ENCODE measurements around the gene KCTD11. TPM values are rescaled to one million over a fixed set of nuclear protein-coding genes. Genes with fewer than 3 reads are reported as not detected.

KCTD11 gene
- total and polyA plus RNA-seq, 2 experiments from 2014 or later = 14.0 to 15.9 TPM

DNA sequence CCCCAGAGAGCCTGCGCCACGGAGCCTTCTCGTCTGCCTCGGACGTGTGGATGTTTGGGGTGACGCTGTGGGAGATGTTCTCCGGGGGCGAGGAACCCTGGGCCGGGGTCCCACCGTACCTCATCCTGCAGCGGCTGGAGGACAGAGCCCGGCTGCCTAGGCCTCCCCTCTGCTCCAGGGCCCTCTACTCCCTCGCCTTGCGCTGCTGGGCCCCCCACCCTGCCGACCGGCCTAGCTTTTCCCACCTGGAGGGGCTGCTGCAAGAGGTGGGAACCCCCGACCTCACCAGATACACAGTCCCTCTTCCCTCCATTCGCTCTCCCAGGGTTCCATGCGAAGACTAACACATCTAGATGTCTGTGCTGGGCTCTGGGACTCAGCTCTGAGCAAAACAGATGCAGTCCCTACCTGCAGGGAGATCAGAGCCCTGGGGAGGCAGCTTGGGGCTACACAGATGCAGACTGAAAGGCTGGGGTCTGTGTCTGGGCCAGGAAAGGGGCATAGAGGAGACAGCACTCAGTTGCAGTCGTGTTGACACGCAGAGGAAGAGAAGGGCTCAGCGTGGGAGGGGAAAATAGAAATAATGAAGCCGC, 32.6 kb downstream of the KCTD11 start:
- H3K27me3 ChIP-seq = peaks cover 45% of the 10 kb centered on the region
- H3K27ac ChIP-seq = no peak overlapping the region
- TF ChIP-seq, protein P1, sequence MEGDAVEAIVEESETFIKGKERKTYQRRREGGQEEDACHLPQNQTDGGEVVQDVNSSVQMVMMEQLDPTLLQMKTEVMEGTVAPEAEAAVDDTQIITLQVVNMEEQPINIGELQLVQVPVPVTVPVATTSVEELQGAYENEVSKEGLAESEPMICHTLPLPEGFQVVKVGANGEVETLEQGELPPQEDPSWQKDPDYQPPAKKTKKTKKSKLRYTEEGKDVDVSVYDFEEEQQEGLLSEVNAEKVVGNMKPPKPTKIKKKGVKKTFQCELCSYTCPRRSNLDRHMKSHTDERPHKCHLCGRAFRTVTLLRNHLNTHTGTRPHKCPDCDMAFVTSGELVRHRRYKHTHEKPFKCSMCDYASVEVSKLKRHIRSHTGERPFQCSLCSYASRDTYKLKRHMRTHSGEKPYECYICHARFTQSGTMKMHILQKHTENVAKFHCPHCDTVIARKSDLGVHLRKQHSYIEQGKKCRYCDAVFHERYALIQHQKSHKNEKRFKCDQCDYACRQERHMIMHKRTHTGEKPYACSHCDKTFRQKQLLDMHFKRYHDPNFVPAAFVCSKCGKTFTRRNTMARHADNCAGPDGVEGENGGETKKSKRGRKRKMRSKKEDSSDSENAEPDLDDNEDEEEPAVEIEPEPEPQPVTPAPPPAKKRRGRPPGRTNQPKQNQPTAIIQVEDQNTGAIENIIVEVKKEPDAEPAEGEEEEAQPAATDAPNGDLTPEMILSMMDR (IDR thresholded peaks at IDR 0.05; ENCODE audit: low read depth, low read length) = no peak
- H3K9me3 ChIP-seq (ENCODE audit: low read depth) = no peaks in the 10 kb centered on the region
- H3K36me3 ChIP-seq = no peaks in the 10 kb centered on the region
- no peaks in the 10 kb centered on the region for H3K4me1 ChIP-seq (ENCODE audit: low read depth)
- no peak for DNase-seq (ENCODE audit: low read depth in 1 of 2, low spot score in 1 of 2)
- H3K4me3 ChIP-seq = peak overlapping the region; percentile 15

DNA sequence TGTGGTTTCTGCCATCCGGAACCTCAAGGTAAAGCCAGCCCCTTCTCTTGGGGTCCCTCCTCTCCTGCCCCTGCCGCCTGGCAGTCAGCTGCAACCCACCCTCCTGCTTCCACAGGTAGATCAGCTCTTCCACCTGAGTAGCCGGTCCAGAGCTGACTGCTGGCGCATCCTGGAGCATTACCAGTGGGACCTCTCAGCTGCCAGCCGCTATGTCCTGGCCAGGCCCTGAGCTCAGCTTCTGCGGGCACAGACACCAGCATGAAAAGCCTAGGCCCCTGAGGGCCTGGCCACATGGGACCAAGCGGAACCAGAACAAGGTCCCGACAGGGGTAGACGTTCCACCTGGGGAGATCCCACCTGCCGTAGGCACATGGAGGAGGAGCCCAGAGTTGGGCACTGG, 36.9 kb downstream of the KCTD11 start:
- no peaks in the 10 kb centered on the region for H3K36me3 ChIP-seq
- H3K27ac ChIP-seq = no peak overlapping the region
- TF ChIP-seq, protein P1 (IDR thresholded peaks at IDR 0.05; ENCODE audit: low read depth, low read length) = no peak
- H3K4me1 ChIP-seq (ENCODE audit: low read depth) = peaks cover 4% of the 10 kb centered on the region
- DNase-seq (ENCODE audit: low read depth in 1 of 2, low spot score in 1 of 2) = no peak
- no peak overlapping the region for H3K4me3 ChIP-seq
- H3K9me3 ChIP-seq (ENCODE audit: low read depth) = no peaks in the 10 kb centered on the region
- peaks cover 6% of the 10 kb centered on the region for H3K27me3 ChIP-seq

DNA sequence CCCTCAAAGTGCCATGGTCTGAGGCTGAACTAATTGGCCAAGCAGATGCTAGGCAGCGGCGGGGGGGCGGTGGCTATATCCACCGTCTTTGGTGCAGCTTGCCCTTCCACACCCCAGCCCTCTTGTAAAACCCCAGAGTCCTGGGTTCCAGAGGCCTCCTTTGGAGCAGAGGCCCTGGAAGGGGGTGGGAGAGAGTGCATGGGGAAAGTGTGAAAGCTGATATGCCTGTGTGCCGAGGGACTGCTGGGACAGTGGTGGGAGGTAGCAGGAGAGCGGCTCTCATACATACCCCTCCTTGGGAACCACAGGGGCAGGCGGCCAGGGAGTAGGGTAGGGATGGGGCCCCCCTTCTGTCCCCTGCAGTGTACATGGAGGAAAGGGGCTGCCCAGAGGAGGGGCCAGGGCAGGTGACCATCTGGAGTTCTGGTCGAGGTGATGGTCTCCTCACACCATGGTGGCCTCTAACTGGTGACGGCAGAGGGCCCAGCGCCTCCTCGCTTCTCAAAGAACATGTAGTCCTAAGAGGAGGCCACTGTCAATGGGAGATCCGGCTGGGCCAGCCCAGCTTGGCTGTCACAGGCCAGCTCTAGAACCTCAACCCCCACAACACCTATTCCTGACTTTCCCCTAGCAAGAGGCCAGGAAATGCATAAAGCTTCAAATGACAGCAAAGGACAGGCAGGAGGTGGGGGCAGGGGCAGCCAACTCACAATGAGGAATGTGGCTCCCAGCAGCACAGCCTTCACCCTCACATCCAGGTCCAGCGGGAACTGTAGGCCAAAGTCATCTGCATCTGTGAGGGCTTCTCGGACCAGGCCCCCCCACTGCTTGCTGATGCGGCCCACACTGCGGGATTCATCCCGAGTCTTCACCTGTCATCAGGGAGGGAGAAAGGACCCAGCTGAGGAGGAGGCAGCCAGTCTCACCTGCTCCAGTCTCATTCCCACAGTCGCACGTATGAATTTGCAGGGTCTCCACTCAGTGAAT, 38.3 kb downstream of the KCTD11 start:
- no peaks in the 10 kb centered on the region for H3K27me3 ChIP-seq
- no peak overlapping the region for H3K4me3 ChIP-seq
- H3K27ac ChIP-seq = no peak overlapping the region
- TF ChIP-seq, protein P1 (IDR thresholded peaks at IDR 0.05; ENCODE audit: low read depth, low read length) = no peak
- H3K4me1 ChIP-seq (ENCODE audit: low read depth) = peaks cover 4% of the 10 kb centered on the region
- no peak for DNase-seq (ENCODE audit: low read depth in 1 of 2, low spot score in 1 of 2)
- no peaks in the 10 kb centered on the region for H3K9me3 ChIP-seq (ENCODE audit: low read depth)
- H3K36me3 ChIP-seq = no peaks in the 10 kb centered on the region

DNA sequence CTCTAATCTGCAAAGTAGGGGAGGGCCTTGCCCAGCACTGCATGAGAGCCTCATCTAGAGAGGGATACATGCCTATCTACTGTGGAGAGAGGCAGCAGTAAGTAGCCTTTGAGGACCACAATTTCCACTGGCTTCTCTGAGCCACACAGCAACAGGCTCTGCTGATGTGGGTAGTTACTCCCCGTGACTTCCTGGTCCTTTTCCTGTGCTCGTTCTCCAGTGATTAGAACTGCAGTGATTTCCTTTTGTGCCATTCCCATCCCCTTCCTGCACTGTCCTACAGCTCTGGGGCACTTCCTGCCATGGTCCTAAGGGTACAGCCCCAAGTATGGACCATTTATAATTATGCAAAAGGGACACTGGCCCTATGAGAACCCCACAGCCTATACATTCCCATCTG, 39.3 kb downstream of the KCTD11 start:
- H3K4me1 ChIP-seq (ENCODE audit: low read depth) = peaks cover 4% of the 10 kb centered on the region
- no peak for DNase-seq (ENCODE audit: low read depth in 1 of 2, low spot score in 1 of 2)

More for the DNA sequence above, 39.3 kb downstream of the KCTD11 start:
- Histone ChIP-seq H3K36me3 (no peaks in the 10 kb centered on the region), H3K27me3 (no peaks in the 10 kb centered on the region), H3K27ac (no peak overlapping the region), H3K4me3 (no peak overlapping the region), H3K9me3 (ENCODE audit: low read depth) (no peaks in the 10 kb centered on the region)
- TF ChIP-seq, protein P1 (IDR thresholded peaks at IDR 0.05; ENCODE audit: low read depth, low read length) = no peak

Measured in cardiac muscle cell (in vitro differentiated cells and primary cell).